NB4 (cell line): ENCODE data around the gene CCL21.

ENCODE experiments used
- MYC ChIP-seq: IDR thresholded peaks from 2 replicates; pipeline ENCODE4 v1.6.1; 2011; ENCODE audit warnings: low read depth, low read length
- POLR2A ChIP-seq: IDR thresholded peaks from 2 replicates; pipeline ENCODE4 v1.6.1; 2011; ENCODE audit warnings: mild to moderate bottlenecking; ENCODE audit not compliant: insufficient read length; ENCODE audit errors: extremely low read depth
- TF ChIP-seq, protein P1 (sequence below): IDR thresholded peaks from one replicate; pipeline ENCODE4 v1.5.1; 2012; ENCODE audit warnings: low read depth, low read length
- TF ChIP-seq, protein P2 (sequence below): IDR thresholded peaks from 2 replicates; pipeline ENCODE4 v1.6.1; 2011; ENCODE audit warnings: low read depth, low read length

DNA sequence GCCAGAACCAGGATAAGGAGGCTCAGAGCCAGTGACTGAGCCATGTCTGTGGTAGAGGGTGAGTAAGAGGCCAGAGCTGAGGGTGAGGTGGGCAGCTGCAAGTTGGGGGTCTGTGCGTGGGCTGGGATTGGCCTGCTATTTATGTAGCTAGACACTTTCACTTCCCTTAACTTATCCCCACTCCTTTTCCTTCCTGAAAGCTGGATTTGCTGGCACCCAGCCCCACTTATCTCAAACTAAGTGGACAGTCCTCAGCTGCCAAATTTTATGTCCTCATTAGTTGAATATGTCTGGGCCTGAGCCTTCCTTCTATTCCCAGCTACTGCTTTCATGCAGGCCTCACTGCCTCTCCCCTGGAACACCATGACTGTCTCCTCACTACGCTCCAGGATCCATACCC, at the start of gene CCL21:
- no peak for TF ChIP-seq POLR2A
- TF ChIP-seq, protein P1, sequence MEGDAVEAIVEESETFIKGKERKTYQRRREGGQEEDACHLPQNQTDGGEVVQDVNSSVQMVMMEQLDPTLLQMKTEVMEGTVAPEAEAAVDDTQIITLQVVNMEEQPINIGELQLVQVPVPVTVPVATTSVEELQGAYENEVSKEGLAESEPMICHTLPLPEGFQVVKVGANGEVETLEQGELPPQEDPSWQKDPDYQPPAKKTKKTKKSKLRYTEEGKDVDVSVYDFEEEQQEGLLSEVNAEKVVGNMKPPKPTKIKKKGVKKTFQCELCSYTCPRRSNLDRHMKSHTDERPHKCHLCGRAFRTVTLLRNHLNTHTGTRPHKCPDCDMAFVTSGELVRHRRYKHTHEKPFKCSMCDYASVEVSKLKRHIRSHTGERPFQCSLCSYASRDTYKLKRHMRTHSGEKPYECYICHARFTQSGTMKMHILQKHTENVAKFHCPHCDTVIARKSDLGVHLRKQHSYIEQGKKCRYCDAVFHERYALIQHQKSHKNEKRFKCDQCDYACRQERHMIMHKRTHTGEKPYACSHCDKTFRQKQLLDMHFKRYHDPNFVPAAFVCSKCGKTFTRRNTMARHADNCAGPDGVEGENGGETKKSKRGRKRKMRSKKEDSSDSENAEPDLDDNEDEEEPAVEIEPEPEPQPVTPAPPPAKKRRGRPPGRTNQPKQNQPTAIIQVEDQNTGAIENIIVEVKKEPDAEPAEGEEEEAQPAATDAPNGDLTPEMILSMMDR: no peak
- TF ChIP-seq, protein P2, sequence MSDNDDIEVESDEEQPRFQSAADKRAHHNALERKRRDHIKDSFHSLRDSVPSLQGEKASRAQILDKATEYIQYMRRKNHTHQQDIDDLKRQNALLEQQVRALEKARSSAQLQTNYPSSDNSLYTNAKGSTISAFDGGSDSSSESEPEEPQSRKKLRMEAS: no peak
- no peak for TF ChIP-seq MYC
